Kidney (tissue), 14 donors: ENCODE measurements around the gene ZGRF1. TPM values are rescaled to one million over a fixed set of nuclear protein-coding genes. Genes with fewer than 3 reads are reported as not detected.
A peak's percentile ranks its signal among the peaks of the same experiment; 100 is the strongest.

Experiments
- DNase-seq, 5 donors: peaks; one replicate each; pipeline ENCODE4 v3.0.0-alpha.2; 2013 to 2020
- FAIRE-seq: peaks from 2 replicates; lab custom pipeline; 2012; peaks lifted over from hg19 to GRCh38; lab: Jason Lieb, UNC
- H3K27ac ChIP-seq, 2 donors: one replicate each; pipeline ENCODE4 v1.7.0; 2013; ENCODE audit warnings: low read depth in 2 of 2, low read length in 2 of 2, inconsistent platforms in 1 of 2
- H3K27me3 ChIP-seq: one replicate; pipeline ENCODE4 v1.7.1; 2013; ENCODE audit warnings: low read length, inconsistent platforms; ENCODE audit not compliant: control insufficient read depth, insufficient read depth
- H3K36me3 ChIP-seq, 3 donors: one replicate each; pipeline versions ENCODE4 v1.7.0 to v1.7.1; 2013; ENCODE audit warnings: low read length in 3 of 3, control low read depth in 1 of 3, inconsistent platforms in 1 of 3; ENCODE audit not compliant: insufficient read depth in 3 of 3, control insufficient read depth in 2 of 3
- H3K4me1 ChIP-seq, 3 donors: one replicate each; pipeline versions ENCODE4 v1.7.0 to v1.7.1; 2013; ENCODE audit warnings: low read length in 3 of 3, inconsistent platforms in 1 of 3, low read depth in 1 of 3; ENCODE audit not compliant: control insufficient read depth in 2 of 3, insufficient read depth in 2 of 3
- H3K4me3 ChIP-seq, 3 donors: one replicate each; pipeline versions ENCODE4 v1.7.0 to v1.8.1; 2013; ENCODE audit warnings: low read length in 3 of 3, control low read depth in 1 of 3, inconsistent platforms in 1 of 3
- H3K9ac ChIP-seq, 3 donors: one replicate each; pipeline versions ENCODE4 v1.7.0 to v1.7.1; 2013; ENCODE audit warnings: low read length in 3 of 3, control low read depth in 1 of 3, inconsistent platforms in 1 of 3
- H3K9me3 ChIP-seq, 3 donors: one replicate each; pipeline versions ENCODE4 v1.7.0 to v1.7.1; 2013; ENCODE audit warnings: low read length in 3 of 3, control low read depth in 1 of 3, inconsistent platforms in 1 of 3; ENCODE audit not compliant: control insufficient read depth in 2 of 3, insufficient read depth in 1 of 3
- CTCF ChIP-seq: IDR thresholded peaks from 3 replicates; pipeline ENCODE4 v1.5.1; 2012; ENCODE audit warnings: mild to moderate bottlenecking, moderate library complexity, borderline replicate concordance; ENCODE audit not compliant: insufficient read depth; ENCODE audit errors: extremely low read depth
- intact Hi-C: fragments of 100-400 bp; cut with DNase I; formaldehyde crosslinking; loops from one replicate; pipeline ENCODE4 v1.11.1; 2022
- polyA plus RNA-seq: library from polyadenylated mRNA; stranded (reverse); fragments of 350-450 nt; fragmentation: Illumina TruSeq; extraction: RNeasy Lipid Tissue Mini Kit (QIAGEN cat#74804); gene quantifications from one replicate; pipeline ENCODE4 v1.2.3, GENCODE V29; 2014; ENCODE audit warnings: low read depth, low replicate concordance; ENCODE audit not compliant: insufficient read depth
- total RNA-seq: library from RNA; stranded (reverse); fragmentation: NEBNext Ultra II Directional; extraction: Animal tissue kit (Norgen Biotek cat#: 25700); gene quantifications from one replicate; pipeline ENCODE4 v1.2.1, GENCODE V29; 2021
- donor health status: control.
- donor health status: control.
- donor health status: control.
- donor health status: control.
- donor health status: control.
- donor health status: DM: yes; HTN: yes; CAD: no.
- donor health status: Normal renal cell carcinoma (clear cell type).

Gene ZGRF1
- total and polyA plus RNA-seq, 2 donors from 2014 or later, result 0.73 to 3.6 TPM

GRCh38 chr4:112517067-112517634 lies 119.6 kb downstream of the ZGRF1 start:
- Histone ChIP-seq H3K27ac (no peak overlapping the region), H3K27me3 (peaks cover 76% of the 10 kb centered on the region), H3K36me3 (no peaks in the 10 kb centered on the region), H3K9ac (no peak overlapping the region), H3K9me3 (no peaks in the 10 kb centered on the region), H3K4me3 (no peak overlapping the region), H3K4me1 (peaks cover 0 to 7% (median 0%) of the 10 kb centered on the region in 3 donors)
- DNase-seq (peak in 4 of 5 donors; percentile 12 to 49 (median 31)), FAIRE-seq (no peak)
- intact Hi-C loops, result no loop called here
- TF ChIP-seq CTCF, result no peak

GRCh38 chr4:112516471-112517066 lies 120.1 kb downstream of the ZGRF1 start:
- Histone ChIP-seq H3K27ac (no peak overlapping the region), H3K4me1 (peaks cover 0 to 7% (median 0%) of the 10 kb centered on the region in 3 donors), H3K36me3 (no peaks in the 10 kb centered on the region), H3K4me3 (no peak overlapping the region), H3K27me3 (peaks cover 76% of the 10 kb centered on the region), H3K9me3 (peaks cover 0 to 2% (median 0%) of the 10 kb centered on the region in 3 donors), H3K9ac (no peak overlapping the region)
- DNase-seq (peak; percentile 48 to 71 (median 64)), FAIRE-seq (no peak)
- intact Hi-C loops, result no loop called here
- TF ChIP-seq CTCF, result no peak

- FAIRE-seq, result no peak
- TF ChIP-seq CTCF, result no peak
- DNase-seq, result no peak
- Histone ChIP-seq H3K9me3 (peaks cover 0 to 2% (median 0%) of the 10 kb centered on the region in 3 donors), H3K27ac (no peak within 1 kb of the TSS), H3K36me3 (no peaks in the 10 kb centered on the region), H3K4me3 (peak within 1 kb of the TSS; percentile 50 to 61 (median 59)), H3K9ac (no peak within 1 kb of the TSS), H3K4me1 (peaks cover 0 to 7% (median 0%) of the 10 kb centered on the region in 3 donors), H3K27me3 (peaks cover 74% of the 10 kb centered on the region)
- intact Hi-C loops, result no loop called here
These were observed 120.6 kb downstream of the ZGRF1 start, which contains the start of gene NEUROG2 for GRCh38 chr4:112516066-112516470. Gene NEUROG2, minus strand, starts transcription at chr4:112516180. Its CDS starts 705 bp downstream, at chr4:112515475.
